ENCODE results near the gene ATPAF2. TPM values are rescaled to one million over a fixed set of nuclear protein-coding genes. Genes with fewer than 3 reads are reported as not detected.

ATPAF2 gene
- total RNA-seq, 4 donors from 2014 or later, result 8.3 to 19.9 (median 12.3) TPM

- H3K4me1 ChIP-seq, result peaks cover 5 to 50% (median 16%) of the 10 kb centered on the region in 3 donors
Observed at GRCh38 chr17:18037486-18037885, 1.5 kb downstream of the ATPAF2 start.

DNA sequence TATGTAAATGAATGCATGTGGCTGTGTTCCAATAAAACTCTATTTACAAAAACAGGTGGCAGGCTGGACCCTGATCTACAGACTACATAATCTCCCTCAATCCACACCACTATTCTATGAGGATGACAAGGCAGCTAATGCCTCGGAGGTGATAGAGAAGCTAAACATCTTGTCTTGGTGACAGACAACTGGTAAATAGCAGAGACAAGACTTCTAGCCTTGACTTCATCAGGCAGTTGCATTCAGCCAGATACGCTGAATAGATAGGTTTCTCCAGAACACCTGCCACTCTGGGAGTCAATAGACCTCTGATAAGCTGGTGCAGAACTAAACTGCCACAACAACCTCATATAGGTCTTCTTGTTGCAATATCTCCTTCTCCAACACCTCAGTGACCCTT lies 3.3 kb downstream of the ATPAF2 start:
- peaks cover 5 to 32% (median 14%) of the 10 kb centered on the region in 3 donors for H3K4me1 ChIP-seq
- H3K27me3 ChIP-seq, result no peaks in the 10 kb centered on the region
- no peak for ATAC-seq
- H3K36me3 ChIP-seq, result no peaks in the 10 kb centered on the region
- no peaks in the 10 kb centered on the region for H3K9me3 ChIP-seq
- TF ChIP-seq EP300 (IDR thresholded peaks at IDR 0.05) (no peak), CTCF (IDR thresholded peaks at IDR 0.05) (no peak), POLR2A (IDR thresholded peaks at IDR 0.05) (no peak), POLR2AphosphoS5 (IDR thresholded peaks at IDR 0.05) (no peak)
- 46% methylated on average over 2 of the region's 2 CpGs; no CpG with 5 or more reads in 1 of the 2 donors for WGBS, 2 donors (ENCODE audit: low coverage in 1 of 2)
- no peak overlapping the region for H3K4me3 ChIP-seq
- no peak overlapping the region for H3K27ac ChIP-seq

More at GRCh38 chr17:18037486-18037885, 1.5 kb downstream of the ATPAF2 start:
- Histone ChIP-seq H3K4me3 (no peak overlapping the region), H3K27ac (no peak overlapping the region), H3K36me3 (no peaks in the 10 kb centered on the region), H3K27me3 (no peaks in the 10 kb centered on the region), H3K9me3 (no peaks in the 10 kb centered on the region)
- no peak for ATAC-seq
- 35 to 67% methylated on average over 2 to 6 of the region's 6 CpGs for WGBS, 2 donors (ENCODE audit: low coverage in 1 of 2)
- TF ChIP-seq POLR2AphosphoS5 (IDR thresholded peaks at IDR 0.05) (no peak), CTCF (IDR thresholded peaks at IDR 0.05) (no peak)

- TF ChIP-seq POLR2A (IDR thresholded peaks at IDR 0.05) (no peak), CTCF (IDR thresholded peaks at IDR 0.05) (peak in 3 of 4 experiments; percentile 60 to 66 (median 64))
- WGBS, 2 donors (ENCODE audit: low coverage in 1 of 2), result 25 to 26% methylated on average over 3 to 4 of the region's 5 CpGs
- H3K4me1 ChIP-seq, result peaks cover 2 to 21% (median 10%) of the 10 kb centered on the region in 3 donors
- no peaks in the 10 kb centered on the region for H3K36me3 ChIP-seq
- H3K27me3 ChIP-seq, result no peaks in the 10 kb centered on the region
- H3K4me3 ChIP-seq, result no peak overlapping the region
- H3K27ac ChIP-seq, result no peak overlapping the region
- no peaks in the 10 kb centered on the region for H3K9me3 ChIP-seq
- ATAC-seq, result peak; percentile 86
Observed at GRCh38 chr17:18033442-18034099, 5.4 kb downstream of the ATPAF2 start.

DNA sequence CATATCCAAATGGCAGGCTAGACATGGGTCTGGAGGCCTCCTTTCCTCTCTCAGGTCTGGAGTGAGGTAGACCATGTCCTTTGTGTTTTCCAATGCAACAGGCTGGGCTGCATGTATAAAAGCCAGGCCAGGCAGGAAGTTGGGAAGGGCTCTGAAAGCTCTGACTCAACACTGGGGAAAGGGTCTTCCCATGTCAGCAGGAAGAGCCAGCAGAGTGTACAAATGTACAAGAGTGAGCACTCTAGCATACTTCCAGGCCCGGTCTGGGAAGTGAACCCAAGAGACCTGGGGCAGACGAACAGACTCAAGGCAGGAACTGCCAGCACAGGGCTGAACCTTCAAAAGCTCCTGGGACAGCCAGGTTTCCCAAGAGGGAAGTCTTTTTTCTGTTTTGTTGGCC lies 7.0 kb downstream of the ATPAF2 start:
- whole genome bisulfite sequencing, 2 donors (ENCODE audit: low coverage in 1 of 2), result 17 to 53% methylated on average over 2 of the region's 2 CpGs
- Histone ChIP-seq H3K27ac (no peak overlapping the region), H3K36me3 (peaks cover 0 to 13% of the 10 kb centered on the region in 2 donors), H3K4me1 (peaks cover 0 to 5% (median 0%) of the 10 kb centered on the region in 3 donors), H3K27me3 (no peaks in the 10 kb centered on the region), H3K9me3 (no peaks in the 10 kb centered on the region), H3K4me3 (no peak overlapping the region)
- no peak for TF ChIP-seq CTCF (IDR thresholded peaks at IDR 0.05)
- TF ChIP-seq POLR2A (IDR thresholded peaks at IDR 0.05), result no peak
- TF ChIP-seq EP300 (IDR thresholded peaks at IDR 0.05), result no peak
- no peak for TF ChIP-seq POLR2AphosphoS5 (IDR thresholded peaks at IDR 0.05)
- ATAC-seq, result peak; percentile 38

DNA sequence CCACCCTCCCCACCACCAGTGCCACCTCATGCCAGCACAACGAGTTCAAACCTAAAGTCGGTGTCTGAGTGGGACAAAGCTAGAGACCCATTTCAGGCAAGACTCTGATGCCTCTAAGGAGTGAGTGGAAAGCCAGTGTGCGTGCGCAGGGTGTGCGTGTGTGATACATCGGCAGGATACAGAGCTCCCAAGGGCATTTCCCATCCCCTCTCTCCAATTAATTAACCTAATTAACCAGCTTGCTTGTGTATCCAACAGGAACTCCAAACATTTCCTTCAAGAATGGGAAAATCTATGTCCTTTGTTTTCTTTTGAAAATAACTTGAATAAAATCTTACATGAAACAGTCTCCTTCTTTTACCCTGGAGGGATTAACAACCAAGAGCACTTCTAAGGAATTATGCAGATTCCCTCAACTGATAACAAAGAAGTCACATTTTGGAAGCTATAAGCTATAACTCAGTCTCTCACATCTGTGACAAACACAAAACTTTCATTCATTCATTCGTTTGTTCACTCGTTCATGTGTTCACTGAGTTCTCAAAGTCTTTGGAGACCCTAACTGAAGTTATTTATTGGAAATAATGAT lies 9.9 kb downstream of the ATPAF2 start:
- TF ChIP-seq POLR2A (IDR thresholded peaks at IDR 0.05) (no peak), CTCF (IDR thresholded peaks at IDR 0.05) (no peak), POLR2AphosphoS5 (IDR thresholded peaks at IDR 0.05) (no peak), EP300 (IDR thresholded peaks at IDR 0.05) (no peak)
- Histone ChIP-seq H3K27ac (no peak overlapping the region), H3K9me3 (no peaks in the 10 kb centered on the region), H3K4me1 (no peaks in the 10 kb centered on the region), H3K4me3 (no peak overlapping the region), H3K36me3 (peaks cover 0 to 42% of the 10 kb centered on the region in 2 donors), H3K27me3 (no peaks in the 10 kb centered on the region)
- 83 to 91% methylated on average over 8 of the region's 8 CpGs for WGBS, 2 donors (ENCODE audit: low coverage in 1 of 2)
- no peak for ATAC-seq

Measured in gastroesophageal sphincter (tissue), 4 donors.